Measurements from ENCODE around the gene ACLY.

Gene ACLY

GRCh38 chr17:41870627-41871026 is 48.1 kb downstream of the ACLY start:
- no peak overlapping the region for H3K4me3 ChIP-seq (ENCODE audit: low read length)
- TF ChIP-seq CTCF (conservative IDR thresholded peaks at IDR 0.05; ENCODE audit: low read length): no peak
- no peak for DNase-seq (ENCODE audit: low read depth)

- no peak overlapping the region for H3K4me3 ChIP-seq (ENCODE audit: low read length)
- no peak for TF ChIP-seq CTCF (conservative IDR thresholded peaks at IDR 0.05; ENCODE audit: low read length)
- no peak for DNase-seq (ENCODE audit: low read depth)
Measured at GRCh38 chr17:41870097-41870496, 48.7 kb downstream of the ACLY start.

DNA sequence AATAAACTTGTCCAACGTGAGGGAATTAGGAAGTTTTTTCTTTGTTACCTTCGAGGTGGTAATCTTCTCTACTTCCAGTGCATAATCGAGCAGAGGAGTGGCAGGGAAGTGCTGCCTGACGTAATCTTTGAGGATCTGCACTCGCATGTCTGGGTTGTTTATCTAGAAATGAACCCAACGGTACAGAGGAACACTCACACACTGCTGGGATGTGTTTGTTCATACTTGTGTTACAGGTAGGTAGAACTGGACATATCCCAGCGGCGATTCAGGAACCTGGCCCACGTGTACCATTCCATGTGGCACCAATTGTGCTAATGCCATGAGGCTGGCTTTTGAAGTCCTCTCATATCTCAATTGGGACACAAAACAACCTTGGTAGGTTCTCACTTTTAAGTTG is 49.3 kb downstream of the ACLY start:
- DNase-seq (ENCODE audit: low read depth): no peak
- H3K4me3 ChIP-seq (ENCODE audit: low read length): no peak overlapping the region
- no peak for TF ChIP-seq CTCF (conservative IDR thresholded peaks at IDR 0.05; ENCODE audit: low read length)

DNA sequence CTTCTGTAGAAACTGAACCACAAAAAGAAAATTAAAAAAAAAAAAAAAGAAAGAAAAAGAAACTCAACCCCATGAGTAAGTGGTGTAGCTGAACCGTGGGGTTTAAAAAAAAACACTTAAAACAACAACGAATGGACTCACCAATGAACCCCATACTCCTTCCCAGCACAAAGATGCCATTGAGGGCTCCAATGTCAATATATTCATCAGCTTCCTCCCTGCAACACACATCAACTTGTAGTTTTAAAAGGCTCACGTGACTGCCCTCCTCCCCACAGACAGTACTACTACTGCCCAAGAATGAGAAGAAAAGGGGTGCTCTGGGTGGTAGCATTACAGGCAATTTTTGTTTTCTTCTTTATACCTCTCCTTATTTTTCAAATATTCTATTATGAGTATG is 50.2 kb downstream of the ACLY start:
- no peak for TF ChIP-seq CTCF (conservative IDR thresholded peaks at IDR 0.05; ENCODE audit: low read length)
- H3K4me3 ChIP-seq (ENCODE audit: low read length): no peak overlapping the region

DNA sequence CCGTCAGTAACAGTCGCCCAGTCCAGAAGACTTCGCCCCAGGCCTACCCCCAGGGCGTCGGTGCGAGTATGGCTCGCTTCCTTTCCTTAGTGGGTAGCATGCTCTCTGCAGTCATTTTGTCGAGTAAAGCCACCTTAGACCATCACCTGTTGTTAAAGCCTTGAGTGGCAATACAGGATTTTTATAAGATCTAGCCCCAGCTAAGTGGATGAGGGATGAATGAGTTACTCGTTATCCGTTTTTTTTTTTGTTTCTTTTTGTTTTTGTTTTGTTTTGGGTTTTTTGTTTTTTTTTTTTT is 53.2 kb downstream of the ACLY start:
- peak overlapping the region; percentile 54 for H3K4me3 ChIP-seq (ENCODE audit: low read length)
- no peak for DNase-seq (ENCODE audit: low read depth)
- no peak for TF ChIP-seq CTCF (conservative IDR thresholded peaks at IDR 0.05; ENCODE audit: low read length)

More for the DNA sequence above, 50.2 kb downstream of the ACLY start:
- no peak for DNase-seq (ENCODE audit: low read depth)

DNA sequence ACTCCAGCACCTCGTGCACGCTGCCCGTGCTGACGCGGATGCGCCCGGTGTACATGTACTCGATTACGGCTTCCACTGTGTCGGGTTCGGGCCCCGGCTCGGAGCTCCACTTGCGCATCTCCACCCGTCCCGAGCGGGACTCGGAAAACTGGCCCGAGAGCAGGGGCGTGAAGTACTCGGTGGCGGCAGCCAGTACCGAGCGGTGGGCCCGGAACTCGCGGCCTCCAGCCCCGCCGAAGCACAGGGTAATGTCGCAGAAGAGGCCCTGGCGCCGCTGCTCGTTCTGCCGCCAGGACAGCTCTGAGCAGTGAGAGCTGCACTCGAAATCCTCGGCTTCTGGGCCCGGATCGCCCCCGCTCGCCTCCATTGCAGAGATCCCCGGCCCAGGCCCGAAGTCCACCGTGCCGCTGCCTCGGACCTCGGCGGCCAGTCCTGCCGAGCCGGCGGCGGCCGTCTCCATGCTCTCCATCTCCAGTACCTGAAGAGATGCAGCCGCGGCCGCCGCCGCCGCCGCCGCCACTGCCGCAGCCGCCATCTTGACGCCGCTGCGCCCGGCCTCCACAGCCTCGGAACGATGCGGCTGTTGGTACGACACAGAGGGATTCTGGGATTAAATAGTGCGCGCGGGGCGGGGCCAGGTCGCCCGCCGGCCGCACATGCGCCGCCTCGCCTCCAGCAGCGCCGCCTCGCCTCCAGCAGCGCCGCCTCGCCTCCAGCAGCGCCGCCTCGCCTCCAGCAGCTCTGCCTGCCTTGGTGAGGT is 53.7 kb downstream of the ACLY start, which contains the start of gene KLHL11:
KLHL11 (minus strand) TSS at position 588 of the 760 bp plus-strand sequence; CDS start at position 535, 53 bp downstream.
- TF ChIP-seq CTCF (conservative IDR thresholded peaks at IDR 0.05; ENCODE audit: low read length): no peak
- peak within 1 kb of the TSS; percentile 89 for H3K4me3 ChIP-seq (ENCODE audit: low read length)
- DNase-seq (ENCODE audit: low read depth): peak; percentile 86

DNA sequence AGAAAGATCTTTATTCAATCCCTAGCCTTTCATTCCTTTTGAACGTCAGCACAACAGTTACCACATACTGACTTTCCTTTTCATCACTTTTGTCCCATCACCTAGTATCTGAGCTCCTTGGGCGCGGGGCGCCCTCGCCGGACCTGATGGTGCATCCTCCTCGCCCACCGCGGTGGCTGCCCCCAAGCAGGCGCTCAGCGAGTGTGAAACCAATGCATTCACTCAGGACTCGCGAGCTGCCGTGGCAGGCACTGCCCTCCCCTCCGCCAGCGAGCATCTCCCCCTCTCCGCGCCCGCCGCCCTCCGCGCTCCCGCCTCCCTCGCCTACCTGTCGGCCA is 54.3 kb downstream of the ACLY start:
- DNase-seq (ENCODE audit: low read depth): no peak
- no peak for TF ChIP-seq CTCF (conservative IDR thresholded peaks at IDR 0.05; ENCODE audit: low read length)
- H3K4me3 ChIP-seq (ENCODE audit: low read length): peak overlapping the region; percentile 89

All from AG10803 (cell line).